T-helper 2 cell treated with Interferon-gamma antibody and Interleukin-4, amounts not matched to agents 100 ng/mL and 5 ng/mL, for 36 hours (primary cell): ENCODE results near the gene ERF. TPM values are rescaled to one million over a fixed set of nuclear protein-coding genes. Genes with fewer than 3 reads are reported as not detected.

Source experiments
- intact Hi-C: fragments of 100-400 bp; cut with micrococcal nuclease; formaldehyde crosslinking; loops from one replicate; pipeline ENCODE4 v1.15.1; 2023
- total RNA-seq: library from RNA; stranded (reverse); gene quantifications from 2 replicates; pipeline ENCODE4 v1.2.3, GENCODE V29; 2022

Gene ERF
- total RNA-seq, 1 donor from 2014 or later: 41.4 TPM

- intact Hi-C loops: loop anchor here (1.0 kb wide), 3 partner anchors 22 to 105 kb away; partner anchors contain the start of genes GSK3A and MEGF8
These were observed 34.8 kb downstream of the ERF start, which contains the start of gene ZNF526 for GRCh38 chr19:42219812-42220750. Gene ZNF526 (plus strand): TSS chr19:42220312. CDS start chr19:42224404, 4,092 bp downstream.

GRCh38 chr19:42217520-42218437 is 37.1 kb downstream of the ERF start, which contains the start of gene DEDD2:
Gene DEDD2 (minus strand): TSS chr19:42217677. CDS start chr19:42217007, 670 bp downstream.
- intact Hi-C loops: loop anchor here (1.0 to 2.0 kb wide), 4 partner anchors 18 to 66 kb away; no protein-coding TSS in a partner anchor

- intact Hi-C loops: loop anchor here (1.0 to 2.0 kb wide), 4 partner anchors 18 to 66 kb away; no protein-coding TSS in a partner anchor
These were observed 38.0 kb downstream of the ERF start for GRCh38 chr19:42216653-42217519.

GRCh38 chr19:42214810-42215485 is 40.0 kb downstream of the ERF start:
- intact Hi-C loops: no loop called here

GRCh38 chr19:42212886-42213285 is 42.0 kb downstream of the ERF start:
- intact Hi-C loops: no loop called here

GRCh38 chr19:42208612-42209011 is 46.3 kb downstream of the ERF start:
- intact Hi-C loops: no loop called here

GRCh38 chr19:42207767-42208271 is 47.1 kb downstream of the ERF start:
- intact Hi-C loops: no loop called here

GRCh38 chr19:42206871-42207755 is 47.8 kb downstream of the ERF start:
- intact Hi-C loops: no loop called here

- intact Hi-C loops: no loop called here
These were observed 50.3 kb downstream of the ERF start for GRCh38 chr19:42204664-42205063.

- intact Hi-C loops: no loop called here
These were observed 51.2 kb downstream of the ERF start for GRCh38 chr19:42203700-42204099.

GRCh38 chr19:42202290-42202880 is 52.5 kb downstream of the ERF start:
- intact Hi-C loops: no loop called here

GRCh38 chr19:42201489-42202289 is 53.2 kb downstream of the ERF start:
- intact Hi-C loops: no loop called here

GRCh38 chr19:42200116-42200715 is 54.7 kb downstream of the ERF start:
- intact Hi-C loops: no loop called here

GRCh38 chr19:42199440-42200115 is 55.4 kb downstream of the ERF start:
- intact Hi-C loops: loop anchor here (1.0 to 5.0 kb wide), 8 partner anchors 15 to 83 kb away; partner anchors contain the start of genes DEDD2, GSK3A and POU2F2

GRCh38 chr19:42198676-42199439 is 56.1 kb downstream of the ERF start:
- intact Hi-C loops: loop anchor here (1.0 to 5.0 kb wide), 8 partner anchors 14 to 83 kb away; partner anchors contain the start of genes DEDD2, GSK3A and POU2F2
